ENCODE measurements around the gene ASXL1. TPM values are rescaled to one million over a fixed set of nuclear protein-coding genes. Genes with fewer than 3 reads are reported as not detected.

ASXL1 gene
- total RNA-seq, 1 experiment from 2014 or later: 22.7 TPM

DNA sequence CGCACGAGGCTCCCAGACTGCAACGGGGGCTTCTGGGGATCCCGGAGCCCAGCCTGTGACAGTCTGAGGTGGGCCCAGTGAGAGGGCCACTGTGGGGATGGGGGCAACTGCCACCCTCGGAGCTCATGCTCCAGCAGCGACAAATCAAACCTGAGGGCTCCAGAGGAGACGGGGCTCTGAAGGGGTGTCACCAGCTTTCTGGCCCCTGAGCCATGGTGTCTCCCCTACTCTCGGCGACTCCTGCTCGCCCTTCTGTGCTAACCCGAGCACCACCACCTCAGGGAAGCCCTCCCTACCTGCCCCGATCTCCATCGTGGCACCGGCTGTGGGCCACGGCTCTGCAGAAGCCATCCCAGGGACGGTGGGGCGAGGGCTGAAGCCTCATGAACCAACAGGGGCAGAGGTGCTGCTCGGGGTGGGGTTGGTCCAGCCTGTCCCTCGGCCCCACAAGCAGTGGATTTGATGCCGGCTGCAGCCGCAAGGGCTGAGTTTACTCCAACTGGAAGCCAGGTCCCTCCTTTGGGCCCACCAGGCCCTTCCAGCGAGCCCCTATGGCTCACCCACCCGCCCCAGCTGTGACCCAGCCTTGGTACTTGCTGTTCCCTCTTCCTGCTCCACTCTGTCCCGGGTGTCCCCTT is 102.7 kb downstream of the ASXL1 start:
- Mint-ChIP-seq H3K9me3 (no peaks in the 10 kb centered on the region), H3K27me3 (ENCODE audit: low read depth) (no peaks in the 10 kb centered on the region), H3K36me3 (no peaks in the 10 kb centered on the region), H3K4me3 (no peak overlapping the region), H3K4me1 (peaks cover 20% of the 10 kb centered on the region), H3K27ac (no peak overlapping the region)
- ATAC-seq (no peak), DNase-seq (ENCODE audit: low spot score) (no peak)
- no peak for TF ChIP-seq SMAD4 (CRISPR knock-in tag; IDR thresholded peaks at IDR 0.05)
- TF ChIP-seq, protein P1, sequence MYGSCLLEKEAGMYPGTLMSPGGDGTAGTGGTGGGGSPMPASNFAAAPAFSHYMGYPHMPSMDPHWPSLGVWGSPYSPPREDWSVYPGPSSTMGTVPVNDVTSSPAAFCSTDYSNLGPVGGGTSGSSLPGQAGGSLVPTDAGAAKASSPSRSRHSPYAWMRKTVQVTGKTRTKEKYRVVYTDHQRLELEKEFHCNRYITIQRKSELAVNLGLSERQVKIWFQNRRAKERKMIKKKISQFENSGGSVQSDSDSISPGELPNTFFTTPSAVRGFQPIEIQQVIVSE (CRISPR knock-in tag; IDR thresholded peaks at IDR 0.05; ENCODE audit: borderline replicate concordance): no peak
- no peak for TF ChIP-seq TCF7 (CRISPR knock-in tag; IDR thresholded peaks at IDR 0.05; ENCODE audit: low read depth)
- no peak for TF ChIP-seq ZNF396 (CRISPR knock-in tag; IDR thresholded peaks at IDR 0.05; ENCODE audit: borderline replicate concordance)
- no peak for TF ChIP-seq ZNF121 (CRISPR knock-in tag; IDR thresholded peaks at IDR 0.05)
- TF ChIP-seq, protein P2, sequence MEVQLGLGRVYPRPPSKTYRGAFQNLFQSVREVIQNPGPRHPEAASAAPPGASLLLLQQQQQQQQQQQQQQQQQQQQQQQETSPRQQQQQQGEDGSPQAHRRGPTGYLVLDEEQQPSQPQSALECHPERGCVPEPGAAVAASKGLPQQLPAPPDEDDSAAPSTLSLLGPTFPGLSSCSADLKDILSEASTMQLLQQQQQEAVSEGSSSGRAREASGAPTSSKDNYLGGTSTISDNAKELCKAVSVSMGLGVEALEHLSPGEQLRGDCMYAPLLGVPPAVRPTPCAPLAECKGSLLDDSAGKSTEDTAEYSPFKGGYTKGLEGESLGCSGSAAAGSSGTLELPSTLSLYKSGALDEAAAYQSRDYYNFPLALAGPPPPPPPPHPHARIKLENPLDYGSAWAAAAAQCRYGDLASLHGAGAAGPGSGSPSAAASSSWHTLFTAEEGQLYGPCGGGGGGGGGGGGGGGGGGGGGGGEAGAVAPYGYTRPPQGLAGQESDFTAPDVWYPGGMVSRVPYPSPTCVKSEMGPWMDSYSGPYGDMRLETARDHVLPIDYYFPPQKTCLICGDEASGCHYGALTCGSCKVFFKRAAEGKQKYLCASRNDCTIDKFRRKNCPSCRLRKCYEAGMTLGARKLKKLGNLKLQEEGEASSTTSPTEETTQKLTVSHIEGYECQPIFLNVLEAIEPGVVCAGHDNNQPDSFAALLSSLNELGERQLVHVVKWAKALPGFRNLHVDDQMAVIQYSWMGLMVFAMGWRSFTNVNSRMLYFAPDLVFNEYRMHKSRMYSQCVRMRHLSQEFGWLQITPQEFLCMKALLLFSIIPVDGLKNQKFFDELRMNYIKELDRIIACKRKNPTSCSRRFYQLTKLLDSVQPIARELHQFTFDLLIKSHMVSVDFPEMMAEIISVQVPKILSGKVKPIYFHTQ (CRISPR knock-in tag; IDR thresholded peaks at IDR 0.05): no peak
- TF ChIP-seq NR3C1 (CRISPR knock-in tag; conservative IDR thresholded peaks at IDR 0.05; ENCODE audit: low read depth): no peak
- no peak for TF ChIP-seq JUN (CRISPR knock-in tag; IDR thresholded peaks at IDR 0.05)
- TF ChIP-seq, protein P3, sequence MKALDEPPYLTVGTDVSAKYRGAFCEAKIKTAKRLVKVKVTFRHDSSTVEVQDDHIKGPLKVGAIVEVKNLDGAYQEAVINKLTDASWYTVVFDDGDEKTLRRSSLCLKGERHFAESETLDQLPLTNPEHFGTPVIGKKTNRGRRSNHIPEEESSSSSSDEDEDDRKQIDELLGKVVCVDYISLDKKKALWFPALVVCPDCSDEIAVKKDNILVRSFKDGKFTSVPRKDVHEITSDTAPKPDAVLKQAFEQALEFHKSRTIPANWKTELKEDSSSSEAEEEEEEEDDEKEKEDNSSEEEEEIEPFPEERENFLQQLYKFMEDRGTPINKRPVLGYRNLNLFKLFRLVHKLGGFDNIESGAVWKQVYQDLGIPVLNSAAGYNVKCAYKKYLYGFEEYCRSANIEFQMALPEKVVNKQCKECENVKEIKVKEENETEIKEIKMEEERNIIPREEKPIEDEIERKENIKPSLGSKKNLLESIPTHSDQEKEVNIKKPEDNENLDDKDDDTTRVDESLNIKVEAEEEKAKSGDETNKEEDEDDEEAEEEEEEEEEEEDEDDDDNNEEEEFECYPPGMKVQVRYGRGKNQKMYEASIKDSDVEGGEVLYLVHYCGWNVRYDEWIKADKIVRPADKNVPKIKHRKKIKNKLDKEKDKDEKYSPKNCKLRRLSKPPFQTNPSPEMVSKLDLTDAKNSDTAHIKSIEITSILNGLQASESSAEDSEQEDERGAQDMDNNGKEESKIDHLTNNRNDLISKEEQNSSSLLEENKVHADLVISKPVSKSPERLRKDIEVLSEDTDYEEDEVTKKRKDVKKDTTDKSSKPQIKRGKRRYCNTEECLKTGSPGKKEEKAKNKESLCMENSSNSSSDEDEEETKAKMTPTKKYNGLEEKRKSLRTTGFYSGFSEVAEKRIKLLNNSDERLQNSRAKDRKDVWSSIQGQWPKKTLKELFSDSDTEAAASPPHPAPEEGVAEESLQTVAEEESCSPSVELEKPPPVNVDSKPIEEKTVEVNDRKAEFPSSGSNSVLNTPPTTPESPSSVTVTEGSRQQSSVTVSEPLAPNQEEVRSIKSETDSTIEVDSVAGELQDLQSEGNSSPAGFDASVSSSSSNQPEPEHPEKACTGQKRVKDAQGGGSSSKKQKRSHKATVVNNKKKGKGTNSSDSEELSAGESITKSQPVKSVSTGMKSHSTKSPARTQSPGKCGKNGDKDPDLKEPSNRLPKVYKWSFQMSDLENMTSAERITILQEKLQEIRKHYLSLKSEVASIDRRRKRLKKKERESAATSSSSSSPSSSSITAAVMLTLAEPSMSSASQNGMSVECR (CRISPR knock-in tag; IDR thresholded peaks at IDR 0.05; ENCODE audit: borderline replicate concordance): no peak
- TF ChIP-seq, protein P4, sequence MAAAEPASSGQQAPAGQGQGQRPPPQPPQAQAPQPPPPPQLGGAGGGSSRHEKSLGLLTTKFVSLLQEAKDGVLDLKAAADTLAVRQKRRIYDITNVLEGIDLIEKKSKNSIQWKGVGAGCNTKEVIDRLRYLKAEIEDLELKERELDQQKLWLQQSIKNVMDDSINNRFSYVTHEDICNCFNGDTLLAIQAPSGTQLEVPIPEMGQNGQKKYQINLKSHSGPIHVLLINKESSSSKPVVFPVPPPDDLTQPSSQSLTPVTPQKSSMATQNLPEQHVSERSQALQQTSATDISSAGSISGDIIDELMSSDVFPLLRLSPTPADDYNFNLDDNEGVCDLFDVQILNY (CRISPR knock-in tag; IDR thresholded peaks at IDR 0.05): no peak
- ChIA-PET CTCF (interaction anchor here (0.6 kb wide), 1 partner anchor 61 kb away, joined by 3 read pairs; no protein-coding TSS in a partner anchor), POLR2A (interaction anchor here (0.6 to 0.7 kb wide), 2 partner anchors 213 to 280 kb away, joined by 3 read pairs; no protein-coding TSS in a partner anchor)

DNA sequence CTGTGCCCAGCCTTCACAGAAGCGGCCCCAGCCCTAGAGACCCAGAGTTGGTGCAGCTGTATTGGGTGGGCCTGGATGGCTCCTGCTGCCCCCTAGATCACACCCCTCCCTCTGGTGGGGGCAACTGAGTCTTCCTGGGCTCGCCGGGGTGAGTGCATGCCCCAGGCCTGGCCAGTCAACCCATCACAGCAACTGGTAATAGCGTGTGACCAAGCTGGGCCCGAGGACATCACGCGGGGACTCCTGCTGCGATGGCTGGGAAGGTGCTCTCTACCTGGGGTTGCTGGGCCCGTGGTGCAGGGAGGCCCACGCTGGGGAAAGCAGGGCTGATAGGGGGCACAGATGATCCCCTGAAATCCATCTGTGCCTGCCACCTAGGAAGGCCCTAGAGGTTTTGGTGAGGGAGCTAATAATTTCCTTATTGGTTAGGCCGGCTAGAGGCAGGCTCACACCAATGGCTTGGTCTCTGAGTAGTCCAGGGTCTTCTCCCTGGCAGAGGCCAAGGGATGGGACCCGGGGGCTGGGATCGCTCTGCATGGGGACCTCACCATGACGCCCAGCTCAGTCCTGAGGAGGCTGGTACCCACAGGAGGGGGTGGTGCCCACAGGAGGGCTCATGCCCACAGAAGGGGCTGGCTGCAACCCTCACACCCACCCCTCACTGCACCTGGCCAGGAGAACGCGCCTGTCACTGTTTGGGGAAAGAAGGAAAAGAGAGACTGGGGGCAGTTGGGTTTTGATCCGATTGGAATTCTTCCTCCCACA is 103.9 kb downstream of the ASXL1 start:
- Mint-ChIP-seq H3K4me1 (peaks cover 20% of the 10 kb centered on the region), H3K36me3 (no peaks in the 10 kb centered on the region), H3K4me3 (no peak overlapping the region), H3K27me3 (ENCODE audit: low read depth) (no peaks in the 10 kb centered on the region), H3K9me3 (no peaks in the 10 kb centered on the region), H3K27ac (peak overlapping the region; percentile 45; the same call in 1 of the 2 replicates)
- ChIA-PET POLR2A (interaction anchor here (0.7 kb wide), 1 partner anchor 664 kb away, joined by 4 read pairs; no protein-coding TSS in a partner anchor), CTCF (interaction anchor here (0.6 to 0.7 kb wide), 3 partner anchors 34 to 400 kb away, joined by 3 to 6 read pairs (median 5); no protein-coding TSS in a partner anchor)
- DNase-seq (ENCODE audit: low spot score): no peak
- no peak for ATAC-seq
- TF ChIP-seq, protein P5, sequence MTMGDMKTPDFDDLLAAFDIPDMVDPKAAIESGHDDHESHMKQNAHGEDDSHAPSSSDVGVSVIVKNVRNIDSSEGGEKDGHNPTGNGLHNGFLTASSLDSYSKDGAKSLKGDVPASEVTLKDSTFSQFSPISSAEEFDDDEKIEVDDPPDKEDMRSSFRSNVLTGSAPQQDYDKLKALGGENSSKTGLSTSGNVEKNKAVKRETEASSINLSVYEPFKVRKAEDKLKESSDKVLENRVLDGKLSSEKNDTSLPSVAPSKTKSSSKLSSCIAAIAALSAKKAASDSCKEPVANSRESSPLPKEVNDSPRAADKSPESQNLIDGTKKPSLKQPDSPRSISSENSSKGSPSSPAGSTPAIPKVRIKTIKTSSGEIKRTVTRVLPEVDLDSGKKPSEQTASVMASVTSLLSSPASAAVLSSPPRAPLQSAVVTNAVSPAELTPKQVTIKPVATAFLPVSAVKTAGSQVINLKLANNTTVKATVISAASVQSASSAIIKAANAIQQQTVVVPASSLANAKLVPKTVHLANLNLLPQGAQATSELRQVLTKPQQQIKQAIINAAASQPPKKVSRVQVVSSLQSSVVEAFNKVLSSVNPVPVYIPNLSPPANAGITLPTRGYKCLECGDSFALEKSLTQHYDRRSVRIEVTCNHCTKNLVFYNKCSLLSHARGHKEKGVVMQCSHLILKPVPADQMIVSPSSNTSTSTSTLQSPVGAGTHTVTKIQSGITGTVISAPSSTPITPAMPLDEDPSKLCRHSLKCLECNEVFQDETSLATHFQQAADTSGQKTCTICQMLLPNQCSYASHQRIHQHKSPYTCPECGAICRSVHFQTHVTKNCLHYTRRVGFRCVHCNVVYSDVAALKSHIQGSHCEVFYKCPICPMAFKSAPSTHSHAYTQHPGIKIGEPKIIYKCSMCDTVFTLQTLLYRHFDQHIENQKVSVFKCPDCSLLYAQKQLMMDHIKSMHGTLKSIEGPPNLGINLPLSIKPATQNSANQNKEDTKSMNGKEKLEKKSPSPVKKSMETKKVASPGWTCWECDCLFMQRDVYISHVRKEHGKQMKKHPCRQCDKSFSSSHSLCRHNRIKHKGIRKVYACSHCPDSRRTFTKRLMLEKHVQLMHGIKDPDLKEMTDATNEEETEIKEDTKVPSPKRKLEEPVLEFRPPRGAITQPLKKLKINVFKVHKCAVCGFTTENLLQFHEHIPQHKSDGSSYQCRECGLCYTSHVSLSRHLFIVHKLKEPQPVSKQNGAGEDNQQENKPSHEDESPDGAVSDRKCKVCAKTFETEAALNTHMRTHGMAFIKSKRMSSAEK (CRISPR knock-in tag; IDR thresholded peaks at IDR 0.05; ENCODE audit: borderline replicate concordance): no peak
- TF ChIP-seq ZNF671 (CRISPR knock-in tag; IDR thresholded peaks at IDR 0.05) (no peak), FOXJ3 (CRISPR knock-in tag; IDR thresholded peaks at IDR 0.05; ENCODE audit: borderline replicate concordance) (no peak), GABPB1 (CRISPR knock-in tag; IDR thresholded peaks at IDR 0.05) (no peak), ZNF396 (CRISPR knock-in tag; IDR thresholded peaks at IDR 0.05; ENCODE audit: borderline replicate concordance) (no peak)
- TF ChIP-seq, protein P6, sequence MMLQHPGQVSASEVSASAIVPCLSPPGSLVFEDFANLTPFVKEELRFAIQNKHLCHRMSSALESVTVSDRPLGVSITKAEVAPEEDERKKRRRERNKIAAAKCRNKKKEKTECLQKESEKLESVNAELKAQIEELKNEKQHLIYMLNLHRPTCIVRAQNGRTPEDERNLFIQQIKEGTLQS (CRISPR knock-in tag; conservative IDR thresholded peaks at IDR 0.05): no peak
